Nephron (organoid): ENCODE measurements around the gene C19orf25.

Experiments
- H3K27ac Mint-ChIP-seq, 3 experiments: 2 replicates each; pipeline ENCODE4 v1.8.0; 2020; ENCODE audit warnings: mixed read lengths in 3 of 3, mild to moderate bottlenecking in 2 of 3, moderate library complexity in 1 of 3
- H3K27me3 Mint-ChIP-seq: 2 replicates; pipeline ENCODE4 v1.8.0; 2021; ENCODE audit warnings: low read depth, mild to moderate bottlenecking, moderate library complexity, mixed read lengths
- H3K36me3 Mint-ChIP-seq: 2 replicates; pipeline ENCODE4 v1.8.0; 2020; ENCODE audit warnings: low read depth, mixed read lengths
- H3K4me1 Mint-ChIP-seq: 2 replicates; pipeline ENCODE4 v1.8.0; 2020; ENCODE audit warnings: mixed read lengths
- H3K4me3 Mint-ChIP-seq, 3 experiments: 2 replicates each; pipeline ENCODE4 v1.8.0; 2020; ENCODE audit warnings: mild to moderate bottlenecking in 3 of 3, mixed read lengths in 3 of 3, moderate library complexity in 2 of 3
- H3K9me3 Mint-ChIP-seq: 2 replicates; pipeline ENCODE4 v1.8.0; 2020; ENCODE audit warnings: mixed read lengths
- CTCF ChIP-seq, 3 experiments: fragments of 200-600 bp; sonication (generic); IDR thresholded peaks; one replicate each; pipeline ENCODE4 v1.5.0; 2021; ENCODE audit warnings: antibody characterized with exemption in 3 of 3; ENCODE audit not compliant: unreplicated experiment in 3 of 3

The C19orf25 gene

DNA sequence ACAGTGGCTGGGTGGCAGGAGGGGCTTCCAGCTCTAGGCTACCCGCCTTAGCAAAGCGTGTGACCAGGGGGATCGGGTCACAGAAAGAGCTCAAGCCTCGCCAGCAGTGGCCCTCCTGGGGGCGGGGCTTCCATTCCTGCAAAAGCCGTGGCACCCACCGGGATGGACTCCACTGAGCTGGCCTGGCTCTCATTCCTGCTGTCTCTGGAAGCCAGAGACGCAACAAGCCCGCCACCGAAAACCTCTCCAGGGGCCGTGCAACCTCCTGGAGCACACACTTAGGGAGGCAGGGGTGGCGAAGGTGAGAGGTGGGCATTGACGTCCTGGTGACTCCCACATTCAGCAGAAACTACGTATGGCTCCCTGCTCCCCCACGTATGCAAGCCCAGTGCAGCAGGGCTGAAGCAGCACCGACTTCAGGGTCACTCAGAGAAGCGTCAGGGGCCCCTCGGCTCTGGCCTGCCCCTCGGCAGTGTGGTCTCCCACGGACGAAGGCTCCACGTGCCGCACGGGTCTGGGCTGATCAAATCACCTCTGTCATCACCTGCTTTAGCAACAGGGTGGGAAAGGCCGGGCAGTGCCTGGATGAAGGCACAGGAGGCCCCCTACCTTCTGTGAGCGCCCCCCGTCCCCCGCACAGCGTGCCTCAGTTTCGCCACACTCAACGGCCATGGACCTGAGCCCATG is 3.1 kb downstream of the C19orf25 start:
- H3K27me3 Mint-ChIP-seq = peaks cover 47% of the 10 kb centered on the region
- H3K27ac Mint-ChIP-seq = no peak overlapping the region
- peak overlapping the region in 1 of 3 experiments; percentile 19 for H3K4me3 Mint-ChIP-seq
- no peaks in the 10 kb centered on the region for H3K36me3 Mint-ChIP-seq
- TF ChIP-seq CTCF (IDR thresholded peaks at IDR 0.05; ENCODE audit: unreplicated experiment in 3 of 3) = no peak
- H3K9me3 Mint-ChIP-seq = no peaks in the 10 kb centered on the region
- H3K4me1 Mint-ChIP-seq = peaks cover 11% of the 10 kb centered on the region

- no peak for TF ChIP-seq CTCF (IDR thresholded peaks at IDR 0.05; ENCODE audit: unreplicated experiment in 3 of 3)
- H3K4me3 Mint-ChIP-seq = no peak overlapping the region
- H3K9me3 Mint-ChIP-seq = no peaks in the 10 kb centered on the region
- no peaks in the 10 kb centered on the region for H3K36me3 Mint-ChIP-seq
- H3K27me3 Mint-ChIP-seq = peaks cover 57% of the 10 kb centered on the region
- H3K27ac Mint-ChIP-seq = no peak overlapping the region
- H3K4me1 Mint-ChIP-seq = peaks cover 11% of the 10 kb centered on the region
Measured at GRCh38 chr19:1474765-1475351, 4.2 kb downstream of the C19orf25 start.

DNA sequence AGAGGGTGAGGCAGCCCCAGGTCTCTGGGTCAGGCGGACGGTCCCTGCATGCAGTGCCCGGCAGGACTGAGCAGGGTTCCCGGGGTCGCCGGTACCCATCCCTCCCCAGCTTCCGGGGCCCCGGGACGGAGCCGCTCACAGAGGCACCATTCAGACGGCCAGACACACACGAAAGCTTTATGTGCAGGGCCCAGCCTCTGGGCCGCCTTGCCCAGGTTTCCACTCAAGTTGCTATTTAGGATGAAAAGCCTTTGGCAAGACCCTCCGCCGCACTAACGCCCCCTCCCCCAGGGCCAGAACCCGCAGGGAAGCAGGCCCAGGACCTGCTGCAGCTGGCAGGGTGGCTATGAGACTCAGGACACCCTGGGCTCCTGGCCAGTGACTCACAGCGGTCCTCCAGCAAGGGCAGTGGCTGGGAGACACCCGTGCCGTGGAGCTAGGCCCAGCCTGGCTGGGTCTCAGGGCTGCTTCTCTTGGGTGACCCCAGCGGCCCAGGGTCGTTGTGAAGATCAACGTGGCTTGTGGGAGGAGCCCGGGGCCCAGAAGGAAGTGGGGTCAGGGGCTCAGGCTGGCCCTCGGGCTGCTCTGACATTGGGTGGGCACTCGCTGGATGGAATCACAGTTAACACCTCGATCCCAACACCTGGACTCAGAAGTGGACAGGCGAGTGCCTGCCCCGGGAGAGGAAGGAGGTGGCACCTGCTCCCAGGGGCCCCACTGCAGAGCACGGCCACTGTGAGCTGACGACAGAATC is 4.8 kb downstream of the C19orf25 start:
- Mint-ChIP-seq H3K27ac (no peak overlapping the region), H3K4me3 (no peak overlapping the region), H3K4me1 (peaks cover 8% of the 10 kb centered on the region), H3K27me3 (peaks cover 56% of the 10 kb centered on the region), H3K9me3 (no peaks in the 10 kb centered on the region), H3K36me3 (no peaks in the 10 kb centered on the region)
- no peak for TF ChIP-seq CTCF (IDR thresholded peaks at IDR 0.05; ENCODE audit: unreplicated experiment in 3 of 3)

DNA sequence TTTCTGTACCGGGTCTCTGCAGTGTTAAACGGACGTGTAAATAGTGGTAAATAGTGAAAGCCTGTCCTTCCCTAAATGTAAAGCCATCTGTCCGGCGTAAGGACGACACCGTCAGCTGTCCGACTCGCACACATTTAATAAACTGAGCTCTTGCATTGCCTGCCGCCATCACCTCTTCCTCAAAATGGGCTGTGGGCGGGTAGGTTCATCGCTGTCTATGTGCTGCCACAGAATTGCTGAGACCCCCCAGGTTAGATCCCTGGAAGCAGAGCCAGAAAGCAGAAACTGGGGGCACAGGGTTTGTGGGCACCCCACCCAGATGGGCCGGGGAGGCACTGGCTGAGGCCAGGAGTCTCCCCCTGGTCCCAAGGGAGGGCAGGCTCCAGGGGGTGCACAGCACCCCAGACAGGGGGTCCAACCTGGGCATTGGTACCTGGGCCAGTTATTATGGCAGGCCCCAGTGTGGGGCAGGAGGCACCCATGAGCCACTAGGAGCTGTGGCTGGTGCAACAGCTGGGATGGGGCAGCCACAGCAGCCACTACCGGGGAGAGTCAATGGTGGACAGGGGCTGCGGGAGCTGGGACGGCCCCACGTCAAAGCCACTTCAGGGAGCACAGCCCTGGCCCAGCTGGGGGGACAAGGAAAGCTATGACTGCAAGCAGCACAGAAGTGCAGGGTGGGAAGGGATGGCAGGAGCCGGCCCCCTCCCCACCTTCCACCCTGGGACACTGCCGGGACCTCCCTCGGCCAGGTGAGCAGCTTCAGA is 5.7 kb downstream of the C19orf25 start:
- Mint-ChIP-seq H3K36me3 (no peaks in the 10 kb centered on the region), H3K4me1 (peaks cover 5% of the 10 kb centered on the region), H3K27ac (no peak overlapping the region), H3K4me3 (peak overlapping the region in 2 of 3 experiments; percentile 30 to 41), H3K27me3 (peaks cover 61% of the 10 kb centered on the region), H3K9me3 (no peaks in the 10 kb centered on the region)
- TF ChIP-seq CTCF (IDR thresholded peaks at IDR 0.05; ENCODE audit: unreplicated experiment in 3 of 3) = no peak

- H3K36me3 Mint-ChIP-seq = no peaks in the 10 kb centered on the region
- H3K4me3 Mint-ChIP-seq = no peak overlapping the region
- peaks cover 5% of the 10 kb centered on the region for H3K4me1 Mint-ChIP-seq
- TF ChIP-seq CTCF (IDR thresholded peaks at IDR 0.05; ENCODE audit: unreplicated experiment in 3 of 3) = no peak
- no peaks in the 10 kb centered on the region for H3K9me3 Mint-ChIP-seq
- no peak overlapping the region for H3K27ac Mint-ChIP-seq
- H3K27me3 Mint-ChIP-seq = peaks cover 62% of the 10 kb centered on the region
Measured at GRCh38 chr19:1472231-1473084, 6.6 kb downstream of the C19orf25 start.
